ENCODE data around the gene MAD1L1. TPM values are rescaled to one million over a fixed set of nuclear protein-coding genes. Genes with fewer than 3 reads are reported as not detected.

The MAD1L1 gene
- total RNA-seq, 1 experiment from 2014 or later = 38.5 TPM

DNA sequence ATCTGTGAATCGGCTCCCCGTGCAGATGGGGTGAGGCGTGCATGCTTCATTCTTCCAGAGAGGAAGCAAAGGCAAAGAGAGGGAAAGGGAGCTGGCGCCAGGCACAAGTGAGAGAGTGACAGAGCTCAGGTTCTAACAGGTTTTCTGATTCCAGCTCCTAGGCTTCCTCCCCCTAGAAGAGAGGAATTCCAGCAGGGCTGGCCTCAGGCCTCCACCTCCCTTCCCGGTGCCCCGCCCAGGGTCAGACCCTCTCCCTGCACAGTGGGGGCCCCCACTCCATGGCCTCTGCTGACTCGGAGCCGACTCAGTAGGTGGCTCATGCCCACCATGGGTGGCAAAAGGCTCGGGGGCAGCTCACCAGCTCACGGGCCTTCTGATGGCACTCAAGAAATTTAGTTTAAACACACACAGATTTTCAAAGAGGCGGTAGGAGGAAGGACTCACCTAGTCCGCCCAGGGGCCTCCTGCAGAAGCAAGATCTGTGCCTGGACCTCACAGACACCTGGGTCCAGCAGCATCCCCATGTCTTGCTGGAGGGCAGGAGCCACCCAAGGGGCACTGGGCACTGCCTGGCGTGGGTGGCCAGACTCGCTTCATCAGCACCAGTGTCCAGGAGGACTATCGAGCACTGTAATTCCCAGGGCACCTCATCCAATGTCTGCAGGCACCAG is 183.5 kb downstream of the MAD1L1 start:
- ATAC-seq = no peak
- no peak overlapping the region for H3K27ac ChIP-seq (ENCODE audit: low read depth, low read length)
- no peaks in the 10 kb centered on the region for H3K27me3 ChIP-seq (ENCODE audit: insufficient read depth, low read length)
- no peak for DNase-seq (ENCODE audit: low read depth, low spot score)
- no peaks in the 10 kb centered on the region for H3K36me3 ChIP-seq (ENCODE audit: control insufficient read depth in 1 of 2, insufficient read depth in 2 of 2, low read length in 2 of 2)
- intact Hi-C loops (cut with micrococcal nuclease) = no loop called here
- TF ChIP-seq ZNF274 (IDR thresholded peaks at IDR 0.05; ENCODE audit: low read depth, low read length) (no peak), CBX3 (IDR thresholded peaks at IDR 0.05; ENCODE audit: low read depth) (no peak), EZH2 (IDR thresholded peaks at IDR 0.05) (no peak), SP1 (IDR thresholded peaks at IDR 0.05; ENCODE audit: low read depth) (no peak), CEBPB (IDR thresholded peaks at IDR 0.05; ENCODE audit: low read depth) (no peak), YY1 (IDR thresholded peaks at IDR 0.05; ENCODE audit: extremely low read depth, insufficient replicate concordance, low read depth, low read length) (no peak), EZH2phosphoT487 (IDR thresholded peaks at IDR 0.05; ENCODE audit: borderline replicate concordance) (no peak), POLR2A (IDR thresholded peaks at IDR 0.05; ENCODE audit: borderline replicate concordance, extremely low read depth, insufficient read depth, insufficient read length) (no peak), SRF (IDR thresholded peaks at IDR 0.05; ENCODE audit: low read depth) (no peak), ZFX (IDR thresholded peaks at IDR 0.05) (no peak), ELF1 (IDR thresholded peaks at IDR 0.05; ENCODE audit: borderline replicate concordance, low read depth) (no peak), EGR1 (IDR thresholded peaks at IDR 0.05; ENCODE audit: low read depth) (no peak), TCF7L2 (IDR thresholded peaks at IDR 0.05; ENCODE audit: borderline replicate concordance, extremely low read depth, insufficient read depth, insufficient read length) (no peak)
- TF ChIP-seq, protein P1, sequence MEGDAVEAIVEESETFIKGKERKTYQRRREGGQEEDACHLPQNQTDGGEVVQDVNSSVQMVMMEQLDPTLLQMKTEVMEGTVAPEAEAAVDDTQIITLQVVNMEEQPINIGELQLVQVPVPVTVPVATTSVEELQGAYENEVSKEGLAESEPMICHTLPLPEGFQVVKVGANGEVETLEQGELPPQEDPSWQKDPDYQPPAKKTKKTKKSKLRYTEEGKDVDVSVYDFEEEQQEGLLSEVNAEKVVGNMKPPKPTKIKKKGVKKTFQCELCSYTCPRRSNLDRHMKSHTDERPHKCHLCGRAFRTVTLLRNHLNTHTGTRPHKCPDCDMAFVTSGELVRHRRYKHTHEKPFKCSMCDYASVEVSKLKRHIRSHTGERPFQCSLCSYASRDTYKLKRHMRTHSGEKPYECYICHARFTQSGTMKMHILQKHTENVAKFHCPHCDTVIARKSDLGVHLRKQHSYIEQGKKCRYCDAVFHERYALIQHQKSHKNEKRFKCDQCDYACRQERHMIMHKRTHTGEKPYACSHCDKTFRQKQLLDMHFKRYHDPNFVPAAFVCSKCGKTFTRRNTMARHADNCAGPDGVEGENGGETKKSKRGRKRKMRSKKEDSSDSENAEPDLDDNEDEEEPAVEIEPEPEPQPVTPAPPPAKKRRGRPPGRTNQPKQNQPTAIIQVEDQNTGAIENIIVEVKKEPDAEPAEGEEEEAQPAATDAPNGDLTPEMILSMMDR (IDR thresholded peaks at IDR 0.05 in 2 of 3, conservative IDR thresholded peaks at IDR 0.05 in 1 of 3; ENCODE audit: borderline replicate concordance in 1 of 3, insufficient read depth in 1 of 3, low read depth in 2 of 3, low read length in 2 of 3) = no peak
- TF ChIP-seq, protein P2, sequence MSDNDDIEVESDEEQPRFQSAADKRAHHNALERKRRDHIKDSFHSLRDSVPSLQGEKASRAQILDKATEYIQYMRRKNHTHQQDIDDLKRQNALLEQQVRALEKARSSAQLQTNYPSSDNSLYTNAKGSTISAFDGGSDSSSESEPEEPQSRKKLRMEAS (IDR thresholded peaks at IDR 0.05) = no peak
- TF ChIP-seq, protein P3, sequence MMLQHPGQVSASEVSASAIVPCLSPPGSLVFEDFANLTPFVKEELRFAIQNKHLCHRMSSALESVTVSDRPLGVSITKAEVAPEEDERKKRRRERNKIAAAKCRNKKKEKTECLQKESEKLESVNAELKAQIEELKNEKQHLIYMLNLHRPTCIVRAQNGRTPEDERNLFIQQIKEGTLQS (IDR thresholded peaks at IDR 0.05) = no peak
- TF ChIP-seq, protein P4, sequence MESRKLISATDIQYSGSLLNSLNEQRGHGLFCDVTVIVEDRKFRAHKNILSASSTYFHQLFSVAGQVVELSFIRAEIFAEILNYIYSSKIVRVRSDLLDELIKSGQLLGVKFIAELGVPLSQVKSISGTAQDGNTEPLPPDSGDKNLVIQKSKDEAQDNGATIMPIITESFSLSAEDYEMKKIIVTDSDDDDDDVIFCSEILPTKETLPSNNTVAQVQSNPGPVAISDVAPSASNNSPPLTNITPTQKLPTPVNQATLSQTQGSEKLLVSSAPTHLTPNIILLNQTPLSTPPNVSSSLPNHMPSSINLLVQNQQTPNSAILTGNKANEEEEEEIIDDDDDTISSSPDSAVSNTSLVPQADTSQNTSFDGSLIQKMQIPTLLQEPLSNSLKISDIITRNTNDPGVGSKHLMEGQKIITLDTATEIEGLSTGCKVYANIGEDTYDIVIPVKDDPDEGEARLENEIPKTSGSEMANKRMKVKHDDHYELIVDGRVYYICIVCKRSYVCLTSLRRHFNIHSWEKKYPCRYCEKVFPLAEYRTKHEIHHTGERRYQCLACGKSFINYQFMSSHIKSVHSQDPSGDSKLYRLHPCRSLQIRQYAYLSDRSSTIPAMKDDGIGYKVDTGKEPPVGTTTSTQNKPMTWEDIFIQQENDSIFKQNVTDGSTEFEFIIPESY (IDR thresholded peaks at IDR 0.05; ENCODE audit: extremely low read depth, insufficient replicate concordance, low read length) = no peak
- no peaks in the 10 kb centered on the region for H3K9me3 ChIP-seq (ENCODE audit: control insufficient read depth in 1 of 2, insufficient read depth in 1 of 2, low read depth in 1 of 2, low read length in 2 of 2)
- no peaks in the 10 kb centered on the region; a peak in 1 of 4 replicates for H3K4me1 ChIP-seq (ENCODE audit: control insufficient read depth in 1 of 2, insufficient read depth in 2 of 2, low read length in 2 of 2)
- ChIA-PET CTCF (no interaction called here), POLR2A (no interaction called here), RAD21 (ENCODE audit: low non-redundant PET in 1 of 2, low total read pairs in 2 of 2, uncharacterized antibody in 2 of 2, unreplicated experiment in 2 of 2) (no interaction called here)
- H3K79me2 ChIP-seq (ENCODE audit: insufficient read depth, low read length) = no peaks in the 10 kb centered on the region; the same call in 1 of the 2 replicates
- H2AFZ ChIP-seq (ENCODE audit: low read depth, low read length, poor library complexity, severe bottlenecking) = no peak overlapping the region
- no peaks in the 10 kb centered on the region for H3K9me2 ChIP-seq (ENCODE audit: insufficient read depth)
- H3K9ac ChIP-seq (ENCODE audit: low read length) = no peak overlapping the region
- no peaks in the 10 kb centered on the region for H4K20me1 ChIP-seq (ENCODE audit: insufficient read depth)
- H3K4me3 ChIP-seq (replicated peaks in 1 of 2; ENCODE audit: low read depth in 1 of 2, low read length in 2 of 2) = no peak overlapping the region
- H3K4me2 ChIP-seq (ENCODE audit: low read length) = no peak overlapping the region
- BruUV-seq (replicated peaks) = no TSS peak
